Activated T-cell treated with anti-CD3 and anti-CD28 coated beads, Interleukin-2, amount 50 U/mL, for 24 hours (primary cell): Measurements from ENCODE around the gene C11orf98.
"Not testable (repeated sequence)": the region's sequence is repeated elsewhere in the genome, so short reads cannot be mapped to it uniquely, and the experiment has no call there.

Experiments
- DNase-seq: peaks from one replicate; pipeline ENCODE4 v3.0.0-alpha.2; 2020
- H3K27ac Mint-ChIP-seq: 2 replicates; pipeline ENCODE4 v1.8.0; 2020; ENCODE audit warnings: mild to moderate bottlenecking, mixed read lengths
- H3K27me3 Mint-ChIP-seq: 2 replicates; pipeline ENCODE4 v1.8.0; 2020; ENCODE audit warnings: mixed read lengths
- H3K36me3 Mint-ChIP-seq: 2 replicates; pipeline ENCODE4 v1.8.0; 2020; ENCODE audit warnings: low read depth, mixed read lengths
- H3K4me1 Mint-ChIP-seq: 2 replicates; pipeline ENCODE4 v1.8.0; 2020; ENCODE audit warnings: low read depth, mixed read lengths
- H3K4me3 Mint-ChIP-seq: 2 replicates; pipeline ENCODE4 v1.8.0; 2020; ENCODE audit warnings: mild to moderate bottlenecking, moderate library complexity, mixed read lengths
- H3K9me3 Mint-ChIP-seq: 2 replicates; pipeline ENCODE4 v1.8.0; 2020; ENCODE audit warnings: mixed read lengths

Gene C11orf98

DNA sequence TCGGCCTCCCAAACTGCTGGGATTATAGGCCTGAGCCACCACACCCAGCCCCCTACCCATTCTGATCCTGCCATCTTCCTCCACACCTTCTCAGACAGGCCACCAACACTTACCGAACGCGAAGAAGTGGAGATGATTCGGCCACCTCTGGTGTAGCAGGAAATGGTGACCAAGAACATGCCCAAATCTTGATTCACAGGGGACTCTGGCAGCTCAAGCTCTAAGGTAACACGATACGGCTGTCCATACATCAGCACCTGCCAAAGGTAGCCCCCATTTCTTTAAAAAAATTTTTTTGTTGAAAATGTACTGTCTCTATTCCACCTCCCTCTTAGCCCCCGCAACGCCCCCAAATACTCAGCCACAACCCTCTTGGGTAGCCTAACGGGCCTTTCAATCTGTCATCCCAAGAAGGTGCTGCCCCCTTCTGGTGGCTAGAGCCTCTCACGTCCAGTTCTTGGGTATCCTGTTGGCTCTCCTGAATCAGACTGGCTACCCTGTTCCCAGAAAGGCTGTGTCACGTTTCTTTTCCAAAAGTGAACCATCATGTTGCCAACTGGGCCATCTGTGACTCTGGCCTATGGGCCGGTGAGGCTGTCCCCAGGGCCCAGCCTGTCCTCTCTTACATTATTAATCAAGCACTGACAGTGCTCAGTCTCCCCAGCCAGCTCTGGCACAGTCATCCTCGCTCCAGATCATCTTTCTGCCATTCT, 29.6 kb upstream of the C11orf98 start:
- H3K27ac Mint-ChIP-seq = no peak overlapping the region
- H3K27me3 Mint-ChIP-seq = no peaks in the 10 kb centered on the region
- H3K4me1 Mint-ChIP-seq = peaks cover 6% of the 10 kb centered on the region
- H3K9me3 Mint-ChIP-seq = no peaks in the 10 kb centered on the region
- H3K36me3 Mint-ChIP-seq = peaks cover 55% of the 10 kb centered on the region
- DNase-seq = peak; percentile 80
- H3K4me3 Mint-ChIP-seq = no peak overlapping the region

DNA sequence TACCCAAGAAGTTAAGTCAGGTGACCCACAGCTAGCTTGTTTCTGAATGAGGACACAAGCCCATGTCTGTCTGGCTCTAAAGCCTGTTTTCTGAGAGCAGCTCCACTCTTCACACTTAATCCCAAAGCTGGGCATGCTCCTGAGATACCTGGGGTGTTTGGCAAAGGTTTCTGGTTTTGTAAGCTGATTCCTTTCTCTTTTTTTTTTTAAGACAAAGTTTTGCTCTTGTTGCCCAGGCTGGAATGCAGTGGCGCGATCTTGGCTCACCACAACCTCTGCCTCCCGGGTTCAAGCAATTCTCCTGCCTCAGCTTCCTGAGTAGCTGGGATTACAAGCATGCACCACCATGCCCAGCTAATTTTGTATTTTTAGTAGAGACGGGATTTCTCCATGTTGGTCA, 28.6 kb upstream of the C11orf98 start:
- not testable (repeated sequence) for H3K9me3 Mint-ChIP-seq, H3K27ac Mint-ChIP-seq, DNase-seq, H3K4me1 Mint-ChIP-seq, H3K4me3 Mint-ChIP-seq, H3K27me3 Mint-ChIP-seq
- peaks cover 55% of the 10 kb centered on the region for H3K36me3 Mint-ChIP-seq

DNA sequence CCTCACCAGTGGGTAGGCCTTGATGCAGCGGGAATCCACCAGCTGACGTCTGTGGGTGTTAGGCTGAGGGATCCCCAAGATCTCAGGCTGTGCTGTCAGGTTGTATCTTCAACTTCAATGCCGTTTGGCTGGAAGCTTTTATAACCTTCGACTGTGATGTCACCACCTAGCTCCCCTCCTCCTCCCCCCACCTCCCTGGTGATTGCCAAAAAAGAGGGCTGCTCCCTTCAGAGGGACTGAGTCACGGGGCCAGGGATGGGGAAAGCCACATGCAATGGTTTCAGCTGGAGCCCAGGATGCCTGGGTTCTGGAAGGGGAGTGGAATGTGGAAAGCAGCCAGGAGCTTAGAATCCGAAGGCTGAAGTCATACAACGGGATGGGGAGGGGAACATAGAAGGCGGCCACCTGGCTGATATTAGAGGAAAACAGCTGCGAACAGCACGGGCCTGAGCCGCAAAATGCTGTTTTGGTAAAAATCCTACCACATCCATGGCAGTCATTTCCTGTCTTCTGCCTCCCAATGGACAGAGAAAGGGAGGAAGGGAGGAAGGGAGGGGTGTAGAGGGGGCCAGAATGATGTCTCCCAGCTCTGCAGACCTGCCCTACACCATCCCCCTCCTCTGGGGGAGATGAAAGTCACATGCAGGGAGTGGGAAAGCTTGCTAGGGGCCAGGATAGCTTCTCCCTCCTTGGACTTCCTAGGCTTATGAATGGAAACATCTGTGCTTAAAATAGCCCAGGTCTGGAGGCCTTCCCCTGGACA, 24.6 kb upstream of the C11orf98 start, which contains the start of gene LRRN4CL:
LRRN4CL (minus strand) TSS at position 110 of the 763 bp plus-strand sequence. CDS start 1,022 bp downstream, outside the sequence.
- Mint-ChIP-seq H3K36me3 (peaks cover 45% of the 10 kb centered on the region), H3K4me3 (no peak within 1 kb of the TSS), H3K4me1 (peaks cover under 1% of the 10 kb centered on the region), H3K9me3 (no peaks in the 10 kb centered on the region), H3K27ac (no peak within 1 kb of the TSS), H3K27me3 (peaks cover 11% of the 10 kb centered on the region)
- DNase-seq = no peak

DNA sequence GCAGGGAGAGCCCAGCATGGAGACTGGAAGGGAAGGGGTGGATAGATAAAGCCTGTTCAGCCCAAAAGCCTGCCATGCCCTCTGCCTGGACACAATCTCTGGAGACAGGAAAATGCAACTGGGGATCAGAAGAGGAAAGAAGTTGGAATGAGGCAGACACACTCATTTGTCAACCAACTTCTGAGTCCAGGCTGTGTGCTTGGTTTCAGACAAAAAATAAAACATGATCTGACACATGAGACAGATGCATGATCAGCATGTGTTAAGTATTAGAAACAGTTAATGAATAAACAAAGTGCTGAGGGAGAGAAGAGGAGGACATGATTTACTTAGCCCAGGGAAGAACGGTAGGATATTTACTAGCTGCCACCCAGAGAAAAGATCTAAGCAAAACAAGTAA, 23.5 kb upstream of the C11orf98 start:
- H3K9me3 Mint-ChIP-seq = no peaks in the 10 kb centered on the region
- H3K27ac Mint-ChIP-seq = no peak overlapping the region
- no peak for DNase-seq
- peaks cover 37% of the 10 kb centered on the region for H3K36me3 Mint-ChIP-seq
- peaks cover 11% of the 10 kb centered on the region for H3K27me3 Mint-ChIP-seq
- H3K4me1 Mint-ChIP-seq = no peaks in the 10 kb centered on the region
- H3K4me3 Mint-ChIP-seq = no peak overlapping the region

DNA sequence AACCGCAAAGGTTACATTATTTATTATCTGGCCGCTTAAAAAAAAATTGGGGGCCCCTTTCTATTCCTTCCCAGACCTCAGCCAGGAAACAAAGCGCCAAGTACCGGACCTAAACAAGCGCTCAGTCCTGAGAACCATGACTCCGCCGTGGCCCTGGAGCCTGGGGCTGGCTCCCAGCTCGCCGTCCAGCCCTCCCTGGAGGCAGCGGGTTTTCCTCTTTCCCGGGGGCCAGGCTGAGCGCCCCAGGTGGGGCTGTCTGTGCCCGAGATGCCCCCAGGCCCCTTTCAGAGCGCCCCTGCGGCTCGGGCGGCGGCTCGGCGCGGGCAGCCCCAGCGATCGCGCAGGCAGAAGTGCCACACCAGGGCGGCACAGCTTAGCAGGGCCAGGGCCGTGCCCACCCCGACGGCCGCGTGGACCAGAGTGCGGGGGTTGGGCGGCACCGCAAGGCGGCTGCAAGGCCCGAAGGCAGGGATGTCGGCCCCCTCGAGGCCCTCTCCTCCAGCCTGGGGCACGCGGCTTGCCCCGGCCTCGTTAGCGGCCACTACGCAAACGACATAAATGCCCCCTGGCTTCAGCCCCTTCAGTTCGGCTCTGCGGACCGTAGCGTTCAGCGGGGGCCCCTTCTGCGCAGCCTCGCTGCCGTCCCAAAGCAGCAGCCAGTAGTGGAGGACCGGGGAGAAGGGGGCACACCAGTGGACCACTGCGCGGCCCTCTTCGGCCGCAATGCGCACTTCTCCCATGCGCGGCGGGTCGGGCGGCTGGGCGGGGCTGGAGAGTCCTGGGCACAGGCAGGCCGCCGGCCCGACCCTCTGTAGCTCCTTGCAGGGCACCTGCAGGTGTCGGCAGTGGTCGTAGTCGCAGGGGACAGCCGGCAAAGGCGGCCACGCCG, 22.7 kb upstream of the C11orf98 start:
- no peaks in the 10 kb centered on the region for H3K4me1 Mint-ChIP-seq
- no peak for DNase-seq
- no peak overlapping the region for H3K4me3 Mint-ChIP-seq
- H3K9me3 Mint-ChIP-seq = no peaks in the 10 kb centered on the region
- peaks cover 30% of the 10 kb centered on the region for H3K36me3 Mint-ChIP-seq
- H3K27me3 Mint-ChIP-seq = peaks cover 11% of the 10 kb centered on the region
- no peak overlapping the region for H3K27ac Mint-ChIP-seq

DNA sequence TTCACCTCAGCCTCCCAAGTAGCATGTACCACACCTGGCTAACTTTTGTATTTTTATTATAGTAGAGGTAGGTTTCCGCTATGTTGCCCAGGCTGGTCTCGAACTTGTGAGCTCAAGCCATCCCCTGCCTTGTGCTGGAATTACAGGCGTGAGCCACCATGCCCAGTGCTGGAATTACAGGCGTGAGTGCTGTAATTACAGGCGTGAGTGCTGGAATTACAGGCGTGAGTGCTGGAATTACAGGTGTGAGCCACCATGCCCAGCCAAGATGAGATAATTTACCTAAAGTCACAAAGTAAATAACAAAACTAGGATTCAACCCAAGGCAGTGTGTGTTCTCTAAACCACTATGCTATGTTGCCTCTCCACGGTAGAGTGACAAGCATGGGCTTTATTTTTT, 17.5 kb upstream of the C11orf98 start:
- peaks cover 22% of the 10 kb centered on the region for H3K4me1 Mint-ChIP-seq
- peaks cover 6% of the 10 kb centered on the region for H3K27me3 Mint-ChIP-seq
- no peak overlapping the region for H3K4me3 Mint-ChIP-seq
- H3K36me3 Mint-ChIP-seq = peaks cover 15% of the 10 kb centered on the region
- no peak overlapping the region for H3K27ac Mint-ChIP-seq
- H3K9me3 Mint-ChIP-seq = no peaks in the 10 kb centered on the region
- DNase-seq = no peak

DNA sequence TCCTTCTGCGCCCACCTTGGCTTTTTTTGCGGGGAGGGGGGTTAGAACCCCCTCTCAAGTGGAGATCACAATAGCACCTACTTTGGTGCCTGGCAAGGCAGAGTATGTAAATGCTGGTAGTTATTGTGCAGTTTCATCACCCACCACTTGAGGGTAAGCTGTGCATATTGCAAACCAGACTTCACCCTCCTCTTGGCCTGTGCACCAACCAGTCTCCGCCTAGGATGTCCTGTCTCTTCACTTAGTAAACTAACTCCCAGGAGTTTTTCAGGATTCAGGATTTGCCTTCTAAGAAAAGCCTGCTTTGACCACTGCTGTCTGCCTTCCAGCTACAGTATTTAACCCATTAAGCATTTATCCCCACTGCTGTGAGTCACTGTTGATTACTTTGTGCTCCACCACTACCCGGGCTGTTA, 15.8 kb upstream of the C11orf98 start:
- DNase-seq = no peak
- Mint-ChIP-seq H3K27ac (peak overlapping the region; percentile 70), H3K4me1 (peaks cover 35% of the 10 kb centered on the region), H3K36me3 (peaks cover 32% of the 10 kb centered on the region), H3K27me3 (no peaks in the 10 kb centered on the region), H3K9me3 (no peaks in the 10 kb centered on the region), H3K4me3 (no peak overlapping the region)

DNA sequence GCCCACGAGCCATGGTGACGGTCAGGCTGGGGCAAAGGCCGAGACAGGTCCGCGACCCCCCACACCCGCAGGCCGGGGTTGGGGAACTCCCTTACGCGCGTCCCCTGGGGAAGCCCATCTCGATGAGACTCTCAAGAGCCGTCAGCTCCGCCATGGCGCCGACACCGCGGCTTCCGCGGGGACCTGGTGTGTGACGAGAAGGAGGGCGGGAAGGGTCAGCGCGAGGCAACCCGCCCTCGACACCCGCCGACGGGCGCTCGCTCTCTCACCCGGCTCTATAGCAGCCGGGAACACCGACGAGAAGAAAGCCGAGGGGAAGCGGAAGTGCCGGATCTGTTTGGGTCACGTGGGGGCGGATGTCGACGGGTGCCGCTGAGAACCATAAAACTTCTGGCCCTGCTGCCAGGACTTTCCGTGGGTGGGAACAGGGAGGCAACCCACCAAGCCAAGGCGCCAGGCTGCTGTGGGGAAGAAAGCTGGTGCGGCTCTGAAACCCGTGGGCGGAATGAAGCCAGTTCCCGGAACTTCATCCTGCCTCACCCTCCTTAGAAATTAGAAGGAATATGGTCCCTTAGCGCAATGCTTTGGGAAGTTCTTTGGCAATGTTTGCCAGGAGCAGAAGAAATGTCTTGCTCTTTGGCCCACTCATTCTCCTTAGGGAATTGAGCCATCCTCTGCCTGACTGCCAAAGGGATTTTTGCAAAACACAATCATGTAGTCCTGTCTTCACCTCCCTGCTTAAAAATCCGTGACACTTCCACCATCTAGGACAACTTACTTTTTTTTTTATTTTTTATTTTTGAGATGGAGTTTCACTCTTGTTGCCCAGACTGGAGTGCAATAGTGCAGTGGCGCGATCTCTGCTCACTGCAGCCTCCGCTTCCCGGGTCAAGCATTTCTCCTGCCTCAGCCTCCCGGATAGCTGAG, 14.0 kb upstream of the C11orf98 start, which contains the start of gene UBXN1:
UBXN1 (minus strand) TSS at position 304 of the 927 bp plus-strand sequence; CDS start at position 154, 150 bp downstream.
- H3K9me3 Mint-ChIP-seq = no peaks in the 10 kb centered on the region
- H3K4me1 Mint-ChIP-seq = peaks cover 40% of the 10 kb centered on the region
- H3K27me3 Mint-ChIP-seq = no peaks in the 10 kb centered on the region
- peak; percentile 89 for DNase-seq
- peaks cover 44% of the 10 kb centered on the region for H3K36me3 Mint-ChIP-seq
- H3K27ac Mint-ChIP-seq = peak within 1 kb of the TSS; percentile 95
- peak within 1 kb of the TSS; percentile 92 for H3K4me3 Mint-ChIP-seq

DNA sequence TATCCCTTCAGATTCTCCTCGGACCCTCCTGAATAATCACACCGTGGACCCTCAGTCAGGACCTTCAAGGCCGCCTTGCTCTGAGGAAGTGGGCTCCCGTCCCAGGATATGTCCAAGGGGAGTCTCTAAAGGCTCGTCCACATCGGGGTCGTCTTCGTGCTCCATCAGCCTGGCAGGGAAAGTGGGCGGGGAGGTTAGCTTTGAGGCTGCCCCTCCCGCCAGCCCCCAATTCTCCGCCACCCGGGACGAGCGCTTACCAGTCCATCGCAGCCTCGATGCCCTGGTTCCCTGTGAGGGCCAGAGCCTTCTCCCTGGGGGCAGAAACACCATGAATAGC, 13.4 kb upstream of the C11orf98 start:
- H3K9me3 Mint-ChIP-seq = no peaks in the 10 kb centered on the region
- peak overlapping the region; percentile 92 for H3K4me3 Mint-ChIP-seq
- H3K36me3 Mint-ChIP-seq = peaks cover 50% of the 10 kb centered on the region
- DNase-seq = no peak
- H3K4me1 Mint-ChIP-seq = peaks cover 45% of the 10 kb centered on the region
- H3K27me3 Mint-ChIP-seq = no peaks in the 10 kb centered on the region
- peak overlapping the region; percentile 95 for H3K27ac Mint-ChIP-seq

DNA sequence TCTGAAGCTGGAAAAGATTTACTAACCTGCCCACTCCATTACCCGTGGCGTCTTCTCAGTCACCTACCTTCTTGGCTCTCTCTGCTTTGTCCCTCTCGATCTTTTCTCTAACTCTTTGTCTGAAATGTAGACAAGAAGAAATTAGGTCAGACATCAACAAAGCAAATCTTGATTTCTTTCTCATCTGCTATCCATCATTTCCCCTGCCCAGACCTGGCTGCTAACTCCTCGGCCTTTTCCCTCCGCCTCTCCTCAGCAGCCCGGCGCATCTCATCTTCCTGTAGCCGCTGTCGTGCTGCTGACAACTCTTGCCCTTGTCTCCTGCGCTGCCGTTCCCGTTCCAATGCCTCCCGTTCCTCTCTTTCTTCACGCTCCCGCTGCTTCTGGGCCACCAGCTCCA, 12.7 kb upstream of the C11orf98 start:
- peaks cover 57% of the 10 kb centered on the region for H3K36me3 Mint-ChIP-seq
- no peak for DNase-seq
- peak overlapping the region; percentile 95 for H3K27ac Mint-ChIP-seq
- H3K9me3 Mint-ChIP-seq = no peaks in the 10 kb centered on the region
- H3K27me3 Mint-ChIP-seq = no peaks in the 10 kb centered on the region
- peaks cover 52% of the 10 kb centered on the region for H3K4me1 Mint-ChIP-seq
- peak overlapping the region; percentile 92 for H3K4me3 Mint-ChIP-seq

DNA sequence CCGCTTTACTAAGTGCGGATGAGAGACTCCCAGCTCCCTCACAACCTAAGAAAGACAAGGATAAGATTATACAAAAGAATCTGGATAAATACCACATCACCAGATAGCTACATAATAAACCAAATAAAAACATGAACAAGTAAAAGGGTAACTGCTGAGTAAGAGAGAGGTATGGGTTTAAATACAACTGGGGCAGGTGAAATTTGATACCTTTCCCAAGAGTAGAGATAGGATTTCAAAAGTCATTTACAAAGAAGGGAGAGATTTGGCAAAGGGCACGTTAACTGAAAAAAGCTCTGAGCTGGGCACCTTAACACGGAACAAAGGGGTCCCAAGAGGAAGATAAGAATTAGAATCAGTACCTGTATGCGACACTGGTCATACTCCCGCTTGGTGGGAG, 12.1 kb upstream of the C11orf98 start:
- H3K27ac Mint-ChIP-seq = peak overlapping the region; percentile 95
- DNase-seq = no peak
- H3K27me3 Mint-ChIP-seq = no peaks in the 10 kb centered on the region
- H3K4me3 Mint-ChIP-seq = peak overlapping the region; percentile 92
- H3K4me1 Mint-ChIP-seq = peaks cover 57% of the 10 kb centered on the region
- peaks cover 63% of the 10 kb centered on the region for H3K36me3 Mint-ChIP-seq
- no peaks in the 10 kb centered on the region for H3K9me3 Mint-ChIP-seq

DNA sequence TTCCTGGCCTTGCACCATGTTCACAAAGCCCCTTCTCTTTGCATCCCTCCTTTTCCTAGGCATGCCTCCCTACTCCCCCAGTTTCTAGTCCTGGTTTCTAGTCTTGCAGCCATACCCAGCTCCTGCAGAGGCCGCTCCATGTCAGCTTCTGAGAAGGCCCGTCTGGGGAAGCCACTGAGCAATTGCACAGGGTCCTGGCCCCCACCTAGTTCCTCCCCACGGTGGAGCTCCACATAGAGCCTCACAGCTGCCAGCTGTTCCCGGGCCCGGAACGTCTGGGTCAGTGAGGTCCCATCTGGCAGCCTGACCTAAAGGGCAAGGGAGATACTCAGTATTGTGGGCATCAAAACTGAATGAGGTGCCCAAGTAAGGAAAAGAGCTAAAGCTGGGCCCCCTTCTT, 11.7 kb upstream of the C11orf98 start:
- Mint-ChIP-seq H3K27ac (peak overlapping the region; percentile 95), H3K36me3 (peaks cover 67% of the 10 kb centered on the region), H3K27me3 (no peaks in the 10 kb centered on the region), H3K9me3 (no peaks in the 10 kb centered on the region), H3K4me1 (peaks cover 58% of the 10 kb centered on the region), H3K4me3 (peak overlapping the region; percentile 92)
- no peak for DNase-seq

DNA sequence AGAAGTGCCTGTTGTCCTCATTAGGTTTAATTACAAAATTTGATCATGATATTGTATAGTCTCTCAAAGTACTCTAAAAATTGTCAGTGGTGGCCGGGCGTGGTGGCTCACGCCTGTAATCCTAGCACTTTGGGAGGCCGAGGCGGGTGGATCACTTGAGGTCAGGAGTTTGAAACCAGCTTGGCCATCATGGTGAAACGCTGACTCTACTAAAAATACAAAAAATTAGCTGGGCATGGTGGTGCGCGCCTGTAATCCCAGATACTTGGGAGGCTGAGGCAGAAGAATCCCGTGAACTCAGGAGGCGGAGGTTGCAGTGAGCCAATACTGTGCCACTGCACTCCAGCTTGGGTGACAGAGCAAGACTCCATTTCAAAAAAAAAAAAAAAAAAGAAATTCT, 10.4 kb upstream of the C11orf98 start:
- Mint-ChIP-seq H3K36me3 (peaks cover 80% of the 10 kb centered on the region), H3K27ac (peak overlapping the region; percentile 69), H3K4me1 (peaks cover 53% of the 10 kb centered on the region)
- not testable (repeated sequence) for DNase-seq, H3K9me3 Mint-ChIP-seq, H3K27me3 Mint-ChIP-seq, H3K4me3 Mint-ChIP-seq

DNA sequence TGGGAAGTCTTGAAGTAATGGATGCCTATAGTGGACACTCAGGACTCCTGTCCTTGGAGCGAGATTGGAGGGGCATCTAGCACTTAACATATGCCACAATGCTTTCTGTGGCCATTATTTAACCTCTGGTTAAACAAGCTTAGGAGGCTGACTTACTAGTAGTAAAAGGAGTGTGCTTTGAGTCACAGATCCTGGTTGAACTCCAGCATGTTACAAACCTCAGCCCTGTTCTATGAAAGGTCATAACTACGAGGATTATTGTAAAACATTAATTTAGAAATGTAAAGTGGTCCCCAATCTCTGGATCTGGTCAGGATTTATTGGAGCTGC, 8.2 kb upstream of the C11orf98 start:
- DNase-seq = no peak
- Mint-ChIP-seq H3K27me3 (no peaks in the 10 kb centered on the region), H3K36me3 (peaks cover 92% of the 10 kb centered on the region), H3K9me3 (no peaks in the 10 kb centered on the region), H3K4me1 (peaks cover 60% of the 10 kb centered on the region), H3K4me3 (peak overlapping the region; percentile 94), H3K27ac (peak overlapping the region; percentile 98)
